Ishikawa (cell line): Measurements from ENCODE around the gene XXYLT1.

Source experiments
- CEBPB ChIP-seq: IDR thresholded peaks from 2 replicates; pipeline ENCODE4 v1.6.1; 2012
- CREB1 ChIP-seq: IDR thresholded peaks from 2 replicates; pipeline ENCODE4 v1.6.1; 2012; ENCODE audit warnings: low read depth
- EGR1 ChIP-seq: IDR thresholded peaks from 2 replicates; pipeline ENCODE4 v1.6.1; 2012
- EP300 ChIP-seq: IDR thresholded peaks from 2 replicates; pipeline ENCODE4 v1.6.1; 2012; ENCODE audit warnings: borderline replicate concordance
- FOXM1 ChIP-seq: IDR thresholded peaks from 2 replicates; pipeline ENCODE4 v1.6.1; 2012; ENCODE audit warnings: low read depth, borderline replicate concordance
- NFIC ChIP-seq: IDR thresholded peaks from 2 replicates; pipeline ENCODE4 v1.6.1; 2012
- RAD21 ChIP-seq: IDR thresholded peaks from 2 replicates; pipeline ENCODE4 v1.6.1; 2012; ENCODE audit warnings: low read depth
- TAF1 ChIP-seq: IDR thresholded peaks from 2 replicates; pipeline ENCODE4 v1.6.1; 2012; ENCODE audit warnings: low read depth, mild to moderate bottlenecking
- TCF12 ChIP-seq: IDR thresholded peaks from 2 replicates; pipeline ENCODE4 v1.6.1; 2012; ENCODE audit warnings: low read depth
- TEAD4 ChIP-seq: IDR thresholded peaks from 2 replicates; pipeline ENCODE4 v1.6.1; 2012
- YY1 ChIP-seq: IDR thresholded peaks from 2 replicates; pipeline ENCODE4 v1.6.1; 2012; ENCODE audit warnings: low read depth
- ZBTB7A ChIP-seq: IDR thresholded peaks from 2 replicates; pipeline ENCODE4 v1.6.1; 2012; ENCODE audit warnings: low read depth
- TF ChIP-seq, protein P1 (sequence below): IDR thresholded peaks from 2 replicates; pipeline ENCODE4 v1.6.1; 2012
- TF ChIP-seq, protein P2 (sequence below): IDR thresholded peaks from 2 replicates; pipeline ENCODE4 v1.6.1; 2012
- TF ChIP-seq, protein P3 (sequence below): IDR thresholded peaks from 2 replicates; pipeline ENCODE4 v1.6.1; 2012; ENCODE audit warnings: low read depth, mild to moderate bottlenecking

Gene XXYLT1

DNA sequence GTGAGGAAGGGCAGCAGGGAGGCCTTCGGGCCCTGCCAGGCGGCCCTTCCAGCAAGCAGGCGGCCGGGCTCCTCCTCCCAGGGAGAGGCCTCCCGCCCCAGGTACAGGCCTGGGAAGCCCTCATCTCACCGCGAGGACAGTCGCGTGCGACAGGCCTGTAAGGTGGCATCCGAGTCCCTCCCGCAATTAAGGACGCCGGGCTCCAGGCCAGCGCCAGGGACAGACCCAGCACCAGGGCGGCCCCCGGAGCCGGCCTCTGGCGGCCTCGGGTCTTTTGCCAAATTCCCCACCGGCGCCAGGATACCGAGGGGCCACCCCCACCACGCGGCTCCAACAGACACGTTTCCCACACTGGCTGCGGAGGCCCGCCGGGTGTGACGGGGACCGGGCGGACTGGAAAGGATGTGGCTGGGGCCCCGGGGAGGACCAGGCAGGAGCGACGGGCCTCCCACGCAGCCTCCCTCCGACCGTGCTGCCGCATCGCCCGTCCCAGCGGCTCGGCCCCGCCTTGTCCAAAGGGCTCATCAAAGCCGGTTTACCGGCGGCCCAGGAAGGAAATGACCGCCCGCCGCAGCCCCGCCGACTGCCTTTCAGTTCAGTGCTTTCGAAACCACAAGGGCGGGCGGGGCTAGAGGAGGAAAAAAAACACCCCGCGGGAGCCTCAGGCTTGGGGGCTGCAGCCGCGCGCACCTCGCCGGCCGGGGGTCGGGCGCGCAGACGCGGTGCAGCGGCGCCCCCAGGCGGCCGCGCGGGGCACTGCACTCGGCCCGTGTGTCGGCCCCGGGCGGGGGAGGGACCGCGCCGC is 11.3 kb downstream of the XXYLT1 start:
- TF ChIP-seq CREB1 = no peak
- peak; percentile 63; the same call in 1 of the 2 replicates for TF ChIP-seq RAD21
- TF ChIP-seq TAF1 = peak; percentile 63; the same call in 1 of the 2 replicates
- peak; percentile 14; the same call in 1 of the 2 replicates for TF ChIP-seq TEAD4
- TF ChIP-seq, protein P1, sequence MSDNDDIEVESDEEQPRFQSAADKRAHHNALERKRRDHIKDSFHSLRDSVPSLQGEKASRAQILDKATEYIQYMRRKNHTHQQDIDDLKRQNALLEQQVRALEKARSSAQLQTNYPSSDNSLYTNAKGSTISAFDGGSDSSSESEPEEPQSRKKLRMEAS = peak; percentile 90
- TF ChIP-seq YY1 = no peak; the same call in 1 of the 2 replicates
- peak; percentile 31; the same call in 1 of the 2 replicates for TF ChIP-seq EP300
- TF ChIP-seq TCF12 = no peak; the same call in 1 of the 2 replicates
- peak; percentile 75 for TF ChIP-seq CEBPB
- peak; percentile 50; the same call in 1 of the 2 replicates for TF ChIP-seq ZBTB7A
- TF ChIP-seq NFIC = no peak
- TF ChIP-seq EGR1 = peak; percentile 88
- peak; percentile 59 for TF ChIP-seq FOXM1

GRCh38 chr3:195259154-195259474 is 11.8 kb downstream of the XXYLT1 start:
- TF ChIP-seq RAD21 = no peak
- TF ChIP-seq TAF1 = no peak
- TF ChIP-seq, protein P2, sequence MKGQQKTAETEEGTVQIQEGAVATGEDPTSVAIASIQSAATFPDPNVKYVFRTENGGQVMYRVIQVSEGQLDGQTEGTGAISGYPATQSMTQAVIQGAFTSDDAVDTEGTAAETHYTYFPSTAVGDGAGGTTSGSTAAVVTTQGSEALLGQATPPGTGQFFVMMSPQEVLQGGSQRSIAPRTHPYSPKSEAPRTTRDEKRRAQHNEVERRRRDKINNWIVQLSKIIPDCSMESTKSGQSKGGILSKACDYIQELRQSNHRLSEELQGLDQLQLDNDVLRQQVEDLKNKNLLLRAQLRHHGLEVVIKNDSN = no peak

DNA sequence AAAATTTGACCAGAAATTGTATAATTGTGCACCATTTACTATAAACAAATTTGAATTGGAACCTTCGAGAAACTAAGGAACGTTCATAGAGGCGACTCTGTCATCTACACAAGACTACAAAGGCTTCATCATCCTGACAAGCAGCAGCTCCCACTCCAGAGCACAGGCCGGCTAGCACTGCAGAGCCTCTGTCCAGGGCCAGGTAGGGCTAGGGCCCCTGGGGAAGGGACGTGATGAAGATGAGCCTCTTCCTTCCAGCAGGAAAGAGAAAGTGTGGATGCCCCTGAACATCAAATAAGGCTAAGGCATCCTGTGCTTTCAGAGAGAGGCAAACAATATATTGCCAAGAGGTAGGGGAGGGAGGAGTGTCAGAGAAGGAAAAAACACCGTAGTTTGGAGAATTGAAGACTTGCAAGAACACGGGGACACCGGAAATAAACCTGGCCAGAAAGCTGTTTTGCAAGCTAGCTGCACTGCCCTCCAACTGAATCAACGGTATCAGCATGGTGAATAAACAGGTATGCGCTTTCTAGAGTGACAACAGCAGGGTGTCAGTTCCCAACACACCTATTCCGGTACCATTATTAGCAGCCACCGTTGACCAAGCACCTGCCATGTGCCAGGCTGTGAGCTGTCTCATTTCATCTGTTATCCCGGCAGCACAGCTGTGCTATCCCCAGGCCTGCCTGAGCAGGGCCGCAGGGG is 12.4 kb downstream of the XXYLT1 start:
- TF ChIP-seq RAD21 = 0 out of 2 replicates have a peak, but pooled peaks have one; percentile 6
- TF ChIP-seq YY1 = no peak

- TF ChIP-seq, protein P1 = no peak
- TF ChIP-seq TEAD4 (no peak), CREB1 (no peak), ZBTB7A (no peak), TAF1 (no peak), FOXM1 (no peak), EGR1 (no peak), YY1 (no peak), EP300 (no peak), NFIC (no peak), RAD21 (no peak), TCF12 (no peak), CEBPB (no peak)
- TF ChIP-seq, protein P2 = no peak
- TF ChIP-seq, protein P3, sequence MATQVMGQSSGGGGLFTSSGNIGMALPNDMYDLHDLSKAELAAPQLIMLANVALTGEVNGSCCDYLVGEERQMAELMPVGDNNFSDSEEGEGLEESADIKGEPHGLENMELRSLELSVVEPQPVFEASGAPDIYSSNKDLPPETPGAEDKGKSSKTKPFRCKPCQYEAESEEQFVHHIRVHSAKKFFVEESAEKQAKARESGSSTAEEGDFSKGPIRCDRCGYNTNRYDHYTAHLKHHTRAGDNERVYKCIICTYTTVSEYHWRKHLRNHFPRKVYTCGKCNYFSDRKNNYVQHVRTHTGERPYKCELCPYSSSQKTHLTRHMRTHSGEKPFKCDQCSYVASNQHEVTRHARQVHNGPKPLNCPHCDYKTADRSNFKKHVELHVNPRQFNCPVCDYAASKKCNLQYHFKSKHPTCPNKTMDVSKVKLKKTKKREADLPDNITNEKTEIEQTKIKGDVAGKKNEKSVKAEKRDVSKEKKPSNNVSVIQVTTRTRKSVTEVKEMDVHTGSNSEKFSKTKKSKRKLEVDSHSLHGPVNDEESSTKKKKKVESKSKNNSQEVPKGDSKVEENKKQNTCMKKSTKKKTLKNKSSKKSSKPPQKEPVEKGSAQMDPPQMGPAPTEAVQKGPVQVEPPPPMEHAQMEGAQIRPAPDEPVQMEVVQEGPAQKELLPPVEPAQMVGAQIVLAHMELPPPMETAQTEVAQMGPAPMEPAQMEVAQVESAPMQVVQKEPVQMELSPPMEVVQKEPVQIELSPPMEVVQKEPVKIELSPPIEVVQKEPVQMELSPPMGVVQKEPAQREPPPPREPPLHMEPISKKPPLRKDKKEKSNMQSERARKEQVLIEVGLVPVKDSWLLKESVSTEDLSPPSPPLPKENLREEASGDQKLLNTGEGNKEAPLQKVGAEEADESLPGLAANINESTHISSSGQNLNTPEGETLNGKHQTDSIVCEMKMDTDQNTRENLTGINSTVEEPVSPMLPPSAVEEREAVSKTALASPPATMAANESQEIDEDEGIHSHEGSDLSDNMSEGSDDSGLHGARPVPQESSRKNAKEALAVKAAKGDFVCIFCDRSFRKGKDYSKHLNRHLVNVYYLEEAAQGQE = no peak
Measured at GRCh38 chr3:195257454-195258448, 13.2 kb downstream of the XXYLT1 start.

DNA sequence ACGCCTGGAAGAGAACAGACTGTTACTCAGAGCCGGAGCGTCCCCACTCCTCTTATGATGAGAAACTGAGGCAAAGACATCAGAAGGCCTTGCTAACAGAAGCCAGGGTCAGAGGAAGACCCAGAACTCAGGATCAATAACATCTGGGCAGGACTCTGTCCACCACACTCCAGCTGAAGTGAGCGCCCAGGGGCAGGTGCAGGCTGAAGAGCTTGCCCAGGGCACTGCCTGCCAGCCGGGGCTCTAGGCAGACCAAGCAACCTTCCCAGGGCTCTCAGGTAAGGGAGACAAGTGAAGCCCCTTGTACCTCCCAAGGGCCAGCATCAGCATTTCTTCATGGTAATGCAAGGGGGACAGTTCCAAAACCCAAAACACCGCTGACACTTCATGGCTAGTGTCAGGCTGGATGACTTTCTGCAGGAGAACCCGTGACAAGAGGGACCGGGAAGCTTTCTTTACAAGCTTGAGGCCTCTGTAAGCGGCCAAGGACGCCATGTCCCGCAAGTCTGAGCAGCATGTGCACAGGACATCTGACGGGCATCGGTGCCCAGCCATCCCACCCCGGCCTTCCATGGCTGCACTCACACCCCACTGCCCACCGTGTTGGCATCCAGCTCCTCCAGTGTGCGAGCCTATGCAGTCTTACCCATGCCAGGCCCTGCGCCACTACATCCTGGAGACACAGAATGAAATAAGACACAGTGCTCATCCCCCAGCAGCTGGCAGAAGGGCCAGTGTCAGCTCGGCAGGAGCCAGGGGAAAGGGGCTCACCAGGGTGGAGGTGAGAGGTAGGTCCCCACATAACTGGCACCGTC is 14.1 kb downstream of the XXYLT1 start:
- TF ChIP-seq TEAD4 (no peak), CREB1 (no peak), TAF1 (no peak)
